ENCODE results near the gene C22orf23.

C22orf23 gene

GRCh38 chr22:37953437-37954179 lies at the start of gene C22orf23, which contains the start of gene POLR2F:
C22orf23 (minus strand) TSS chr22:37953601; CDS start chr22:37953149, 452 bp downstream.
POLR2F (plus strand) TSS chr22:37953699; CDS start chr22:37953788, 89 bp downstream.
- peak within 1 kb of the TSS; percentile 82 for H3K4me2 ChIP-seq (ENCODE audit: low read length)
- peak within 1 kb of the TSS; percentile 86 for H2AFZ ChIP-seq
- H3K4me1 ChIP-seq: peaks cover 13% of the 10 kb centered on the region
- no peaks in the 10 kb centered on the region for H3K36me3 ChIP-seq (ENCODE audit: control insufficient read depth, insufficient read depth, low read length)
- H3K27me3 ChIP-seq (ENCODE audit: control insufficient read depth, insufficient read depth, low read length): no peaks in the 10 kb centered on the region
- peak within 1 kb of the TSS; percentile 99 for H3K4me3 ChIP-seq (ENCODE audit: low read depth, low read length)
- peak within 1 kb of the TSS; percentile 68 for H3K27ac ChIP-seq
- TF ChIP-seq, protein P1, sequence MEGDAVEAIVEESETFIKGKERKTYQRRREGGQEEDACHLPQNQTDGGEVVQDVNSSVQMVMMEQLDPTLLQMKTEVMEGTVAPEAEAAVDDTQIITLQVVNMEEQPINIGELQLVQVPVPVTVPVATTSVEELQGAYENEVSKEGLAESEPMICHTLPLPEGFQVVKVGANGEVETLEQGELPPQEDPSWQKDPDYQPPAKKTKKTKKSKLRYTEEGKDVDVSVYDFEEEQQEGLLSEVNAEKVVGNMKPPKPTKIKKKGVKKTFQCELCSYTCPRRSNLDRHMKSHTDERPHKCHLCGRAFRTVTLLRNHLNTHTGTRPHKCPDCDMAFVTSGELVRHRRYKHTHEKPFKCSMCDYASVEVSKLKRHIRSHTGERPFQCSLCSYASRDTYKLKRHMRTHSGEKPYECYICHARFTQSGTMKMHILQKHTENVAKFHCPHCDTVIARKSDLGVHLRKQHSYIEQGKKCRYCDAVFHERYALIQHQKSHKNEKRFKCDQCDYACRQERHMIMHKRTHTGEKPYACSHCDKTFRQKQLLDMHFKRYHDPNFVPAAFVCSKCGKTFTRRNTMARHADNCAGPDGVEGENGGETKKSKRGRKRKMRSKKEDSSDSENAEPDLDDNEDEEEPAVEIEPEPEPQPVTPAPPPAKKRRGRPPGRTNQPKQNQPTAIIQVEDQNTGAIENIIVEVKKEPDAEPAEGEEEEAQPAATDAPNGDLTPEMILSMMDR (IDR thresholded peaks at IDR 0.05): no peak
- no peaks in the 10 kb centered on the region for H3K9me3 ChIP-seq (ENCODE audit: control insufficient read depth, low read length)
- H3K9ac ChIP-seq: peak within 1 kb of the TSS; percentile 80
- peaks cover 11% of the 10 kb centered on the region for H3K79me2 ChIP-seq

DNA sequence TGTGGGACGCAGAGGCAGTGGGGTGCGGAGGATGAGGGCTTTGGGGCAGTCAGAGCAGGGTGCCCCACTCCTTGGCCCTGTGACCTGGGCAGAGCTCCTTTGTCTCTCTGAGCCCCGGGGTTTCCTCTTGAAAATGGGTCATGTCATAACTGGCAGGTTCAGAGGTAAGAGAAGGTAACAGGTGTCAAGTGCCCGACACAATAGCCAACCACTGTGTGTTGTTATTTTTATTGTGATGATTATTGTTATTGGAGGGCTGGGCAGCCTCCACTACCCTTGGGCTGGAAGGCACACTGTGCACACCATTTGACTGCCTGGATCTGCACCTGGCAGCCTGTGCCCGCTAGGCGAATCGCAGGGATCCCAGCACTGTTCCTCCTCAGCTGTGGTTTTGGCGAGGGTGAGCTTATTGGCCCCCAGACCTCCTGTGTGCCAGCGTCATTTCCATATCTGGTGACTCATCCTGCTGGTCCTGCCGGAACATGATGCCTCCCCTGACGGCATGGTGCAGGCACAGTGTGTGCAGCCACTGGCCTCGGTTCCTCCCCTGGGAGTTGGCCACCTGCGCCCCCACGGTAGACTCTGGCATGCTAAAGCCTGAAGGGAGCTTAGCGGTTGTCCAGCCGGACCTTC lies 46.4 kb upstream of the C22orf23 start:
- no peak overlapping the region for H2AFZ ChIP-seq
- H3K79me2 ChIP-seq: no peaks in the 10 kb centered on the region
- H3K9me3 ChIP-seq (ENCODE audit: control insufficient read depth, low read length): no peaks in the 10 kb centered on the region
- H3K4me2 ChIP-seq (ENCODE audit: low read length): no peak overlapping the region
- H3K27me3 ChIP-seq (ENCODE audit: control insufficient read depth, insufficient read depth, low read length): no peaks in the 10 kb centered on the region
- no peak overlapping the region for H3K4me3 ChIP-seq (ENCODE audit: low read depth, low read length)
- no peak overlapping the region for H3K27ac ChIP-seq
- no peaks in the 10 kb centered on the region for H3K4me1 ChIP-seq
- TF ChIP-seq, protein P1 (IDR thresholded peaks at IDR 0.05): no peak
- no peak overlapping the region for H3K9ac ChIP-seq
- H3K36me3 ChIP-seq (ENCODE audit: control insufficient read depth, insufficient read depth, low read length): no peaks in the 10 kb centered on the region

DNA sequence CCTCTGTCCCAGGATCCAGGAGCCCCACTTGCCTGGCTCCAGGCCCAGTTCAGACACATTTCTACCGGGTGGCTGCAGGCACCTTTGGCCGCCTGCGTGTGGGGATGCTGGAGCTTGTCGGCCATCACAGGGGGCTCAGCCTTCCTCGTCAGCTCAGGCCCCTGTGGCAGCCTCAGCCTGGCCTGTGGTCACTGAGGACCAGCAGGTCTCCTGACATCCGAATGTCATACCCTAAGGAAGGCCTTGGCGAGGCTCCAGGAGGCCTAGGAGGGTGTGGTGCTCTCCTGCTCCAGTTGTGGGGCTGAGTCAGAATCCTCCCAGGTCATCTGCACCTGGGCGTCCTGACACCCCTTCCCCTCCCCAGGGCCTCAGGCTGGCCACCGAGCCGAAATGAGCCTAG lies 45.8 kb upstream of the C22orf23 start:
- no peaks in the 10 kb centered on the region for H3K9me3 ChIP-seq (ENCODE audit: control insufficient read depth, low read length)
- no peak overlapping the region for H3K27ac ChIP-seq
- no peaks in the 10 kb centered on the region for H3K79me2 ChIP-seq
- H3K9ac ChIP-seq: no peak overlapping the region
- H3K4me3 ChIP-seq (ENCODE audit: low read depth, low read length): no peak overlapping the region
- H3K4me1 ChIP-seq: no peaks in the 10 kb centered on the region
- no peak overlapping the region for H2AFZ ChIP-seq
- no peak overlapping the region for H3K4me2 ChIP-seq (ENCODE audit: low read length)
- H3K27me3 ChIP-seq (ENCODE audit: control insufficient read depth, insufficient read depth, low read length): no peaks in the 10 kb centered on the region
- H3K36me3 ChIP-seq (ENCODE audit: control insufficient read depth, insufficient read depth, low read length): no peaks in the 10 kb centered on the region
- TF ChIP-seq, protein P1 (IDR thresholded peaks at IDR 0.05): no peak

DNA sequence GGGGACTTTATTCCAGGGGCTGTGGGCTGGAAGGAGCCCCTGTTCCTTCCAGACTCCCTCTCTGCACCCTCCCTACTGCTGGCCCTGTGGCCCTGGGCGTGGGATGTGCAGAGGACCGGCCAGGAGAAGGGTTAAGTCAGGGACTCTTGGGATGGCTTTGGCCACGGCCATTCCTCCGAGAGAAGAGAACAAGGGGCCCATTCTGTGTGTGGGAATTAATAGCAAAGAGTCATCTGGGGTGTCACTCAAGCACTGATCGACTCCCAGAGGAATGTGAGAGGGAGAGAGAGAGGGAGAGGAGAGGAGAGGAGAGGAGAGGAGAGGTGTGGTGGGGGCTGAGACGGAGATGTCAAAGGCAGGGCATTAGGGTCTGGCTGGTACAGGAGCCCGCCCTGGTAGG lies 45.1 kb upstream of the C22orf23 start:
- no peak overlapping the region for H3K4me3 ChIP-seq (ENCODE audit: low read depth, low read length)
- TF ChIP-seq, protein P1 (IDR thresholded peaks at IDR 0.05): no peak

More for the DNA sequence above, 45.1 kb upstream of the C22orf23 start:
- no peaks in the 10 kb centered on the region for H3K36me3 ChIP-seq (ENCODE audit: control insufficient read depth, insufficient read depth, low read length)
- H3K9ac ChIP-seq: no peak overlapping the region
- no peaks in the 10 kb centered on the region for H3K79me2 ChIP-seq
- H3K4me1 ChIP-seq: no peaks in the 10 kb centered on the region
- H3K4me2 ChIP-seq (ENCODE audit: low read length): no peak overlapping the region
- no peaks in the 10 kb centered on the region for H3K9me3 ChIP-seq (ENCODE audit: control insufficient read depth, low read length)
- no peaks in the 10 kb centered on the region for H3K27me3 ChIP-seq (ENCODE audit: control insufficient read depth, insufficient read depth, low read length)
- H3K27ac ChIP-seq: no peak overlapping the region
- no peak overlapping the region for H2AFZ ChIP-seq
